GM18498 (cell line): ENCODE data around the gene DPP3.

Experiments
- ATAC-seq: cut with Tn5 transposase; IDR thresholded peaks from one replicate; pipeline ENCODE4 v1.9.1; 2021; ENCODE audit warnings: mild to moderate bottlenecking, moderate library complexity; ENCODE audit not compliant: unreplicated experiment

The DPP3 gene

DNA sequence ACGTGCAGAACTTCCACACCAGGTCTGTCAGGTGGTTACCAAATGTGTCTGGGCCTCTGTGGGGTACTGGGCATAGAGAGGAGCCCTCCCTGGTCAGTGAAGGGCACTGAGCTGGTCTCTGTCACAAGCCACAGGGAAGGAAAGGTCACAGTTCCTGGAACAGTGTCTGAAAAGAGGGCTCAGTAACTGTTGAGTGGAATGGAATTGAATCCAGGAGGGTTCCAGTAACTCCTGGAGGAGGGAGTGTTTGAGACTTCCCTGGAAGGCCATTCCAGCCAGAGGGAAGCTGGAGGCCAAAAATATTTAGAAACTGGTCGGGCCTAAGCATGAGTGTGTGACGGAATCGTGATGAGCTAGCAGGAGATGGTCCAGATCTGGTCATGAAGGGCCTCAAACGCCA is 74.4 kb downstream of the DPP3 start:
- ATAC-seq = no peak

GRCh38 chr11:66555416-66555815 is 75.2 kb downstream of the DPP3 start:
- ATAC-seq = no peak

- no peak for ATAC-seq
These were observed 75.9 kb downstream of the DPP3 start for GRCh38 chr11:66556086-66556485.

- no peak for ATAC-seq
These were observed 77.6 kb downstream of the DPP3 start for GRCh38 chr11:66557733-66558326.
